HFFc6 (cell line): Measurements from ENCODE around the gene LRFN5. TPM values are rescaled to one million over a fixed set of nuclear protein-coding genes. Genes with fewer than 3 reads are reported as not detected.
"Not testable (repeated sequence)": the region's sequence is repeated elsewhere in the genome, so short reads cannot be mapped to it uniquely, and the experiment has no call there.

ENCODE experiments used
- DNase-seq: peaks from one replicate; pipeline ENCODE4 v3.0.0-alpha.2; 2018
- H3K27ac Mint-ChIP-seq: 2 replicates; pipeline ENCODE4 v1.8.0; 2020; ENCODE audit warnings: mild to moderate bottlenecking, mixed read lengths
- H3K27me3 Mint-ChIP-seq: 2 replicates; pipeline ENCODE4 v1.8.0; 2021; ENCODE audit warnings: mild to moderate bottlenecking, moderate library complexity, mixed read lengths; ENCODE audit not compliant: insufficient read depth
- H3K36me3 Mint-ChIP-seq: 2 replicates; pipeline ENCODE4 v1.8.0; 2021; ENCODE audit warnings: low read depth, mixed read lengths
- H3K4me1 Mint-ChIP-seq: 2 replicates; pipeline ENCODE4 v1.8.0; 2020; ENCODE audit warnings: low read depth, mixed read lengths
- H3K4me3 Mint-ChIP-seq: 2 replicates; pipeline ENCODE4 v1.8.0; 2020; ENCODE audit warnings: mild to moderate bottlenecking, moderate library complexity, mixed read lengths
- H3K9me3 Mint-ChIP-seq: 2 replicates; pipeline ENCODE4 v1.8.0; 2020; ENCODE audit warnings: mild to moderate bottlenecking, mixed read lengths
- CTCF ChIP-seq: fragments of 200-600 bp; sonication (generic); IDR thresholded peaks from 2 replicates; pipeline ENCODE4 v1.5.0; 2021; ENCODE audit warnings: antibody characterized with exemption, mild to moderate bottlenecking
- long read RNA-seq: library from polyadenylated mRNA; unstranded; transcript quantifications from one replicate; pipeline ENCODE4 v2.0.0, GENCODE V29; 2019
- total RNA-seq, 6 experiments: library from RNA; stranded (reverse); fragmentation: NEBNext Ultra II Directional; extraction: Animal tissue kit (Norgen Biotek cat#: 25700); gene quantifications; 2 replicates in 1 of 6; 3 replicates in 5 of 6; pipeline ENCODE4 v1.2.3, GENCODE V29; 2021

LRFN5 gene
- total RNA-seq: not detected
- long read RNA-seq: 0 reads

GRCh38 chr14:41606532-41607303 is at the start of gene LRFN5:
Gene LRFN5, plus strand, starts transcription at chr14:41606876.
- no peak within 1 kb of the TSS for H3K27ac Mint-ChIP-seq
- peaks cover 23% of the 10 kb centered on the region for H3K27me3 Mint-ChIP-seq
- H3K36me3 Mint-ChIP-seq: no peaks in the 10 kb centered on the region
- no peak within 1 kb of the TSS for H3K4me3 Mint-ChIP-seq
- no peak for DNase-seq
- 0 out of 2 replicates have a peak, but pooled peaks cover 4% of the 10 kb centered on the region for H3K9me3 Mint-ChIP-seq
- TF ChIP-seq CTCF: no peak
- H3K4me1 Mint-ChIP-seq: no peaks in the 10 kb centered on the region

- Mint-ChIP-seq H3K36me3 (no peaks in the 10 kb centered on the region; the same call in 1 of the 2 replicates), H3K27ac (no peak overlapping the region), H3K9me3 (peaks cover 31% of the 10 kb centered on the region), H3K4me3 (no peak overlapping the region), H3K27me3 (no peaks in the 10 kb centered on the region; the same call in 1 of the 2 replicates), H3K4me1 (no peaks in the 10 kb centered on the region)
- TF ChIP-seq CTCF: no peak
- no peak for DNase-seq
Observed at GRCh38 chr14:41558490-41558889, 48.2 kb upstream of the LRFN5 start.

GRCh38 chr14:41566864-41567263 is 39.8 kb upstream of the LRFN5 start:
- not testable (repeated sequence) for H3K4me3 Mint-ChIP-seq, DNase-seq, H3K27ac Mint-ChIP-seq, H3K4me1 Mint-ChIP-seq, H3K36me3 Mint-ChIP-seq, H3K27me3 Mint-ChIP-seq
- H3K9me3 Mint-ChIP-seq: peaks cover 29% of the 10 kb centered on the region

- H3K27me3 Mint-ChIP-seq: no peaks in the 10 kb centered on the region
- no peak for DNase-seq
- H3K4me1 Mint-ChIP-seq: no peaks in the 10 kb centered on the region
- H3K4me3 Mint-ChIP-seq: no peak overlapping the region
- H3K36me3 Mint-ChIP-seq: no peaks in the 10 kb centered on the region
- no peak for TF ChIP-seq CTCF
- H3K9me3 Mint-ChIP-seq: peaks cover 29% of the 10 kb centered on the region
- no peak overlapping the region for H3K27ac Mint-ChIP-seq
Observed at GRCh38 chr14:41568979-41569378, 37.7 kb upstream of the LRFN5 start.

- Mint-ChIP-seq H3K4me3 (no peak overlapping the region), H3K4me1 (no peaks in the 10 kb centered on the region), H3K27ac (no peak overlapping the region), H3K9me3 (peaks cover 24% of the 10 kb centered on the region), H3K36me3 (no peaks in the 10 kb centered on the region), H3K27me3 (no peaks in the 10 kb centered on the region)
- DNase-seq: no peak
- no peak for TF ChIP-seq CTCF
Observed at GRCh38 chr14:41570415-41571155, 36.1 kb upstream of the LRFN5 start.

- Mint-ChIP-seq H3K4me3 (no peak overlapping the region), H3K27ac (no peak overlapping the region), H3K27me3 (peaks cover 2% of the 10 kb centered on the region; the same call in 1 of the 2 replicates), H3K4me1 (no peaks in the 10 kb centered on the region), H3K9me3 (peaks cover 16% of the 10 kb centered on the region; the same call in 1 of the 2 replicates), H3K36me3 (no peaks in the 10 kb centered on the region)
- TF ChIP-seq CTCF: no peak
- DNase-seq: no peak
Observed at GRCh38 chr14:41586237-41586636, 20.4 kb upstream of the LRFN5 start.
